Skin of body (tissue), 2 donors: ENCODE results near the gene CDYL2. TPM values are rescaled to one million over a fixed set of nuclear protein-coding genes. Genes with fewer than 3 reads are reported as not detected.

Experiments
- DNase-seq: peaks from one replicate; lab custom pipeline; 2025; lab: John Stamatoyannopoulos, UW
- total RNA-seq: library from RNA; depleted of rRNA; stranded (reverse); fragments of >200 nt; gene quantifications from one replicate; pipeline ENCODE4 v1.2.3, GENCODE V29; 2014

Gene CDYL2
- total RNA-seq, 1 donor from 2014 or later = 2.8 TPM

- DNase-seq = no peak
Measured at GRCh38 chr16:80627108-80627507, 177.3 kb downstream of the CDYL2 start.

DNA sequence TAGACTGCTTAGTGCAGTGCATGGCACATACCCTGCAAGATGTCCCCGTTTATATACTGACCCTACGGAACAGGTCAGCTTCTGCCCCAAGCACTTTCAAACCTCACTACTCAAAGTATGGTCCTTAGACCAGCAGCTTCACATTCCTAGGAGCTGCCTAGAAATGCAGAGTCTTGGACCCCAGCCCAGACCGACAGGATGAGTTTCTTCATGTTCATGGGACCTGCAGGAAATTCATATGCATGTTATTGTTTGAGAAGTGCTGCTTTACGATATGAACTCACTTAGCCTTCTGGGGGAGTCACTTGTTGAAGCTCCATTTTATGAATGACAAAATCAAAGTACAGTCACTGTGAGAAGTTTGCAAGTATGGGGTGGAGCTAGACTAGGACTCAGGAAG, 181.0 kb downstream of the CDYL2 start:
- no peak for DNase-seq

DNA sequence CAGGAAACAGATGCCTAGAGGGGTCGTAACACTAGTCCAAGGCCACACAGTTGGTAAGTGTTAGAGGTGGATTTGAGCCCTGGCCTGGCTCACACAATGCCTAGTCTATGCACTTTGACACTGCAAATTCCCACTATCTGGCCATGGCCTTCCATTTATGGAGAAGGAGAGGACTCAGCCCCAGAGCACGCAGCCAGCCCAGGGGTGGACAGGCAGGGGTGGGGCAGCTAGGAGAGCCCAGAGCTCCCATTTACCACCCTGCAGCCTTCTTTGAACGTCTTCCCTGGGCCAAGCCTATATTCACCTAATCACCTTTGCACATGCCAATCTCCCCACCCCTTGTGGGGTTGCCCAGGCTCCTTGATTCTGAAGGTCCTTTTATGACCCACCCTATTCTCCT, 182.4 kb downstream of the CDYL2 start:
- no peak for DNase-seq

DNA sequence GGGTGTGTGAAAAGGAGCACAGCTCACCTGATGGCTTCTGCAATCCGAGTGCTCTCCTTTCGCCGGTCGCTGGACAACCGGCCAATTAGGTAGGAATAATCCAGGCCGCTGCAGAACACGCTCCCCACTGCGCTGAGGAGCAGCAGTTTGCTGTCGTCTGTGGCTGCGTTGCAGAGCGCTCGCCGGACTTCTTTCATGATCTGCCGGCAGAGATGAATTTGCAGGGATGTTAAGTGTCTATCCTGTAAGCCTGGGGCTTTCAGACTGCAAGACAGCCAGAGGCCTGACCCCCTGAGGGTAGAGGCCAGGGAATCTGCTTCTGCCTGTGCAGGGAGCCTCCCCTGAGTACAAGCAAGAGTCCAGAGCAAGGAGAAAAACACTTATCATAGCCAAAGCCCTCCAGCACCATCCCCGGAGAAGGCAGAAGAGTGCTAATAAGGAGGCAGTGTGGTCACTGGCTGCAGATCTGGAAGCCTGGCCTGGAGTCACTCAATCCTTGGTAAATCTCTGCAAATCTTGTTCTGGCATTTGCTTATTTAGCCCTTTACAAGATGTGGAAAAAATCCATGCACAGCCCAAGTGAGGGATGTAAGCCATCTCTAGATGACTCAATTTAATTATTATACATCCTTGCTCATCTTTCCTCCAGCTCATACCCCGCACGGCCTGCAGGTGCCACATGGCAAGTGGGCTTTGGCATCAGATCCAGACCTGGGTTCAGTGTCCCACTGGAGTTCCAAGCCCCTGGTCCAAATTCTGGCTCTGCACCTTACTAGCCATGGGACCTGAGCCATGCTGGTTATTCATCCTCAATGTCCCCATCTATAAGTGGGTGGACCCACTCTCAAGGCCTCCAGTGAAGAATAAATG, 183.4 kb downstream of the CDYL2 start:
- DNase-seq = no peak

GRCh38 chr16:80619824-80620223, 184.6 kb downstream of the CDYL2 start:
- DNase-seq = no peak

DNA sequence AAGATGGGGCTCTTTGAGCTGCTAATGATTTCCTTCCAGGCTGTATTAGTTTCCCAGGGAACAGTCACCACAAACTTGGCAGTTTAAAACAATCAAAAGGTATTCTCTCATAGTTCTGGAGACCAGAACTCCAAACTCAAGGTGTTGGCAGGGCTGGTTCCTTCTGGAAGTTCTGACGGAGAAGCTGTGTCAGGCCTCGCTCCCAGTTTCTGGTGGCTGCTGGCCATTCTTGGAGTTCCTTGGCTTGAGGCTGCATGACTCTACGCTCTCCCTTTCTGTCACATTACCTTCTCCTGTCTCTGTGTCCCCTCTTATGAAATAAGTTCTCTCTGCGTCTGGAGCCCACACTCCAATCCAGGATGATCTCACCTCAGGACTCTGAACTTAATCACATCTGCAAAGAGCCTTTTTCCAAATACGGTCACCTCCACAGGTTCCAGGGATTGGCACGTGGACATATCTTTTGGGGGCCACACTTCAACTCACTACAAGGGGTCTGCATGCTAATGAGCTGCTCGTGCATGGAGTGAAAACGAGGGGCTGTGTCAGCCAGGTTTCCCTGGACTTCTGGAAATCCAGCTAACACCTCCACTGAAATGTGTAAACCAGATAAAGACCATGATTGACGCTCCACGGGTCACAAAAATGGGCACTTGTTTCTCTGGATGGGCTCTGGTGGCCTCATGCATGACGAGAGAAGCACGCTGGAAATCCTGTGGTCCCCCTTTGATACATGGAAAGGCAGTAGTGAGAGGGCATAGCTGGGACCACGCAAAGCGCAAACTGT, 185.3 kb downstream of the CDYL2 start:
- DNase-seq = no peak

GRCh38 chr16:80616362-80616761, 188.0 kb downstream of the CDYL2 start:
- no peak for DNase-seq

- no peak for DNase-seq
Measured at GRCh38 chr16:80615735-80616134, 188.7 kb downstream of the CDYL2 start.

- DNase-seq = no peak
Measured at GRCh38 chr16:80614908-80615671, 189.3 kb downstream of the CDYL2 start.

- no peak for DNase-seq
Measured at GRCh38 chr16:80612461-80613017, 191.9 kb downstream of the CDYL2 start.

GRCh38 chr16:80611930-80612327, 192.5 kb downstream of the CDYL2 start:
- DNase-seq = no peak

DNA sequence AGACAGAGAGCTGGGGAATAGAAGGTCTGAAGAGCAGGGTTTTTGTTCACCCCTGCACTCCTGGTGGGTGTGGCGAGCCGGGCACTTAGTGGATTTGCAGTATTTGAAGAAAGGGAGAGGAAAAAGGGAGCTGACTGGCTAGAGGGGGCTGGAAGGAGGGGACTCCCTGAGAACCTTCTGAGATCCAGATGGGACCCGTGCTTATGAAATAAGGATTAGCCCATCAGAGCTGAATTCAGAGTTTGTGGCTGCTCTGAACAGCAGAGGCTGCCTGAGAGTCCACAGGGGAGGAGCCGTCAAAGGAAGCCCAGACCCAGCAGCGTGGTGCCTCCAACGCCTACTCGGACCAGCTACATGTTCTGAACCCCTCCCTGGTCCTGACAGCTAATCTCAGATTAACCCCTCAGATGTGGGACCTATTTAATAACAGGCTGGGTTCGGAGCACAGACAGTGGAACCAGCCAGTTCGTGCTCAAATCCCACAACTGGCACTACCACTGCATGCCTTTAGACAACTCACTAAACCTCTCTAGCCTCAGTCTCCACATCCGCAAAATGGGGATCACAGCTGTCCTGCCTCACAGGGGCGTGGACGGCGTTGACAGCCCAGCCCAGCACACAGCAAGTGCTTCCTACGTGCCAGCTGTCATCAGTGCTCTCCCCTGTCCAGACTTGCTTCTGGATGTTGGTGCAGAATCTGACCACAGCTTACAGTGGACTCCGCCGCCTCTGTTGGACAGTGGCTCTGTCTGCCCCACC, 193.0 kb downstream of the CDYL2 start:
- no peak for DNase-seq

DNA sequence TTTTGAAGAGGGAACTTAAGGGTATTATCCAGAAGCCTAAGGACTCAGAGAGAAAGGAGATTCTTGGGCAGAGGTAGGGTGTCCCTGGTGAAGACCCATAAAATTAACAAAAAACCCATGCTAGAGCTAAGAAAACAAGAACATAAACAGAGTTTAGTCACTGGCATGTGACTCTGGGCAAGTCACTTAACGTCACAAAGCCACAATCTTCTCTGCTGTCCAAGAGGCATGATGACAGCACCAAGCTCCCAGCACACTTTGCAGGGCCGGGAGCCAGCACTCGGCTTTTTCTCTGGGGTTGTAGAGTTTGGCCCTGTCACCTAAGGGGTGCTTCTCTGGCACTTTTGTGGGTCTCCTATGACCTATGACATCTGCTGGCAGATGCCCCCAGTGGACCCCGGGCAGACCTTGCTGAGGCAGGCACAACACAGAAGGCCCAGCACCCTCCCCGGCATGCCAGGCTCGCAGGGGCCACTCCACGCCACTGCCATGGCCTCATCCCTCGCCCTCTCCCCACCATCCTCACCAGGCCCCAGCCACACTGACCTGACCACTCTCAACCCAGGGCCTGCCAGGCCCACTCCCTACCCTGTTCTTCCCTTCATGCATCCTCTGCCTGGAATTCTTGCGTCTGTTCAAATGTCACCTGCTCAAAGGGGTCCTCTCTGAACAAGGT, 193.8 kb downstream of the CDYL2 start:
- DNase-seq = no peak

DNA sequence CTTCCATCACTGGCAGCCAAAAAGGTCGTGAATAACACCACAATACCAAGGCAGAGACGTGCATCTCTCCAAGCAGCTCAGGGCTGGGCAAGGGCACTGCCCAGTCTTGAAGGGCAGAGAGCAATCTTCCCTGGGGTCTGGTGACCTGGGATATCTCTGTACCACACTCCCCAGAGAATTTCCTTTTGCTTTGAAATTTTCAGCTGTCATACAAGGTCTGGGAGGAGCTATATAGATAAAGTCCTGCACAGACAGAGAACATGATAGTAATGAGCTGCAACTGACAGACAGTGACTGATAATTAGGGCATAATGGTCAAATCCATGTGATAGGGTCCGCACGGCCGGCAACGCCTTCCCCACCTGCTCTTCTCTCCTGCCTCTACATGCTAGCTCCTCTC, 195.5 kb downstream of the CDYL2 start:
- no peak for DNase-seq

DNA sequence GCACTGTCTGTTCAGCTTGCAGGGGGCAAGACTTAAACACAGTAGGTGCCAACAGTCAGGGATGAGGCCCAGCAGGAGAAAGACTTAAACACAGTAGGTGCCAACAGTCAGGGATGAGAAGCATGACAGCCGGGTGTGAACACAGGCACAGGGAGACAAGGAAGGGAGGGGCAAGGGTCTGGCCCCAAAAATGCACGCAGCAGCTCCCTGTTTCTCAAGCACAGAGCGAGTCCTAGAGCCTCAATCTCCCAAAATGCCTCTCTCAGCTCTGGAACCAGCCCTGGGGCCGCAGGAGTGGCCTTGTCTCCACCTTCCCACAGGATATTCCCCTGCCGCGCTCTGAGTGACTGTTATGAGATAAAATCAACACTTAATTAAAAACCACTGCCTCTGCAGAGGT, 197.2 kb downstream of the CDYL2 start:
- DNase-seq = no peak

DNA sequence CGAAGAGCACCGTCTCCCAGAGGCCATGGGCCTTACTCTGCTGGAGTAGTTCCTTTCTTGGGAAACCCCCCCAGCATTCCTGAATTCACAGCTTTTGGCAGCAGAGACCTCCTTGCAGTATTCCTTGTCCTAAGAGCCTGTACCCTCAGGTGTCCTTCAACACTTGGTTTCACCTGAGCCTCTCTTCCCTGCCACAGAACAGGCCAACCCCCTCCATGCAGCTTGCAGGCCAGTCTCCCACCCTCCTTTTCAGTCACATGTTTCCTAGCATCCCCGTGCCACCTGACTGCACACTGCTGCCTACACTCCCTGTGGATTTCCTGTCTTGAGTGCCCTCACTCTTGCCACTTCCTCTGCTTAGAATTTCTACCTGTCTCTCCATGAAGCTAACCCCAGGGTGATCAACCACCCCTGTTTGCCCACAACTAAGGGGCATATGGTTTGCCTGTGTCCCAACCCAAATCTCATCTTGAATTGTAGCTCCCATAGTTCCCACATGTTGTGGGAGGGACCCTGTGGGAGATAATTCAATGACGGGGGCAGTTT, 198.1 kb downstream of the CDYL2 start:
- DNase-seq = no peak

DNA sequence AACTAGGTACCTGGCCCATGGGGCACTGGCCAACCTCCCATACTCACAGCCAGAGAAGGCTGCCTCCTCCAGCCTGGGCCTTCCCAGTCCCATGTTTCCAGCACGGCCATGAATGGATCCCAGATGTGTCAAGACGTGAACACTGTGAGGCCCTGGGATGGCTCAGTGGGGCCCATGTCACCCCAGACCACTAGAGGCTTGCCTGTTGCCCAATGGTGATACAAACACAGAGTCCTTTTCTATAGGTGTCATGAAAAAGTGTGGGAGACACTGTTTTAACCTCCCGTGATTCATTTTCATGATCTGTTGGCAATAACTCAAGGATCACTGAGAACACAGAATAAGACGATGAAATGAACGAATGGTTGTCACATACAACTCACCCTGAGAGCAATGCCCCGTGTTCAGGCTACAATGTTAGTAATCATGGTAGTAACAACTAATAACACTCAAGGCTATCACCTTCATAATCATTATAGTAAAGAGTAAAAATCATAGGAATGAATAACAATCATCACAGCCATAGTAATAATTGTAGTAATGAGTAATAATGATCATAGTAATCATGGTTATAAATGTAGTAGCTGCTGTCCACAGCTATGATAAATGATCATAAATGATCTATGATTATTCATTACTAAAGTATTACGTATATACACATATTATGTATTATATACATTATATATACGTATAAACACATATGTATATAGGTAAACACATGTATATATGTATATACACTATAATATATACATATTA, 199.6 kb downstream of the CDYL2 start:
- no peak for DNase-seq

DNA sequence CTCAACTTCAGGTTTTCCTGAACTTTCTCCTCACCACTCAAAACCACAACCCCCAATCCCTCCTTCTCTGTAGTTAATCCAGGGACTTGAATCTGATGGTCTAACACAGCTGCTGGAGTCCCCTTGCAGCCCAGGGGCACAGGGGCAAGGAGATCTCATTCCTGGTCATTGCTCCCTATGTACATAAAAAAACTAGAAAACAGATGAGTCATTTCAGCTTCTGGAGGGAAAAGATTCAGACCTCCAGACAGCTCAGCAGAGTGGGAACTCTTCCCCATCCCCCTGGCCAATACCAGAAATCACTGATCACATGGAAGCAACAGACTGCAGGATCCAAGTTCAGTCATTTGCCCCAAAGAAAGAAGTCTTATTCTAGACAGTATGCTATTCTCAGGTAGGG, 201.5 kb downstream of the CDYL2 start:
- DNase-seq = no peak

- DNase-seq = no peak
Measured at GRCh38 chr16:80601182-80601581, 203.2 kb downstream of the CDYL2 start.
